ENCODE data around the gene CKMT1B. TPM values are rescaled to one million over a fixed set of nuclear protein-coding genes. Genes with fewer than 3 reads are reported as not detected.
"Not testable (repeated sequence)": the region's sequence is repeated elsewhere in the genome, so short reads cannot be mapped to it uniquely, and the experiment has no call there.

CKMT1B gene
- total RNA-seq, 4 donors from 2014 or later = 6.4 to 7.8 TPM; not detected in 2

DNA sequence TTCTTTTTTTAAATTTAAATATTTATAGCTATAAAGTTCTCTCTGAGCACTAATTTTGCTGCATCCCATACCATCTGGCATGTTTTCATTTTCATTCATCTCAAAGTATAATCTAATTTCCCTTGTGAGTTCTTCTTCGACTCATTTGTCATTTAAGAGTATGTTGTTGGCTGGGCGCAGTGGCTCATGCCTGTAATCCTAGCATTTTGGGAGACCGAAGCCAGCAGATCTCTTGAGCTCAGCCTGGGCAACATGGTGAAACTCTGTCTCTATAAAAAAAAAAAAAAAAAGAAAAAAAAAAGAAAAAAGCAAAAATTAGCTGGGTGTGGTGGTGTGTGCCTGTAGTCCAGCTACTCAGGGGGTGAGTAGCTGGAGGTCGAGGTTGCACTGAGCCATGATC is 41.6 kb upstream of the CKMT1B start:
- peaks cover 0 to 60% of the 10 kb centered on the region in 2 donors for H3K36me3 ChIP-seq
- H3K4me3 ChIP-seq = no peak overlapping the region
- no peaks in the 10 kb centered on the region for H3K4me1 ChIP-seq
- H3K9me3 ChIP-seq = no peaks in the 10 kb centered on the region
- TF ChIP-seq, protein P1, sequence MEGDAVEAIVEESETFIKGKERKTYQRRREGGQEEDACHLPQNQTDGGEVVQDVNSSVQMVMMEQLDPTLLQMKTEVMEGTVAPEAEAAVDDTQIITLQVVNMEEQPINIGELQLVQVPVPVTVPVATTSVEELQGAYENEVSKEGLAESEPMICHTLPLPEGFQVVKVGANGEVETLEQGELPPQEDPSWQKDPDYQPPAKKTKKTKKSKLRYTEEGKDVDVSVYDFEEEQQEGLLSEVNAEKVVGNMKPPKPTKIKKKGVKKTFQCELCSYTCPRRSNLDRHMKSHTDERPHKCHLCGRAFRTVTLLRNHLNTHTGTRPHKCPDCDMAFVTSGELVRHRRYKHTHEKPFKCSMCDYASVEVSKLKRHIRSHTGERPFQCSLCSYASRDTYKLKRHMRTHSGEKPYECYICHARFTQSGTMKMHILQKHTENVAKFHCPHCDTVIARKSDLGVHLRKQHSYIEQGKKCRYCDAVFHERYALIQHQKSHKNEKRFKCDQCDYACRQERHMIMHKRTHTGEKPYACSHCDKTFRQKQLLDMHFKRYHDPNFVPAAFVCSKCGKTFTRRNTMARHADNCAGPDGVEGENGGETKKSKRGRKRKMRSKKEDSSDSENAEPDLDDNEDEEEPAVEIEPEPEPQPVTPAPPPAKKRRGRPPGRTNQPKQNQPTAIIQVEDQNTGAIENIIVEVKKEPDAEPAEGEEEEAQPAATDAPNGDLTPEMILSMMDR (IDR thresholded peaks at IDR 0.05) = no peak
- TF ChIP-seq EP300 (IDR thresholded peaks at IDR 0.05) = no peak
- TF ChIP-seq POLR2AphosphoS5 (IDR thresholded peaks at IDR 0.05) = no peak
- TF ChIP-seq POLR2A (IDR thresholded peaks at IDR 0.05) = no peak
- WGBS, 2 donors (ENCODE audit: low coverage in 1 of 2) = 40 to 80% methylated on average over 1 of the region's 4 CpGs
- no peaks in the 10 kb centered on the region for H3K27me3 ChIP-seq
- H3K27ac ChIP-seq = no peak overlapping the region
- ATAC-seq = no peak

DNA sequence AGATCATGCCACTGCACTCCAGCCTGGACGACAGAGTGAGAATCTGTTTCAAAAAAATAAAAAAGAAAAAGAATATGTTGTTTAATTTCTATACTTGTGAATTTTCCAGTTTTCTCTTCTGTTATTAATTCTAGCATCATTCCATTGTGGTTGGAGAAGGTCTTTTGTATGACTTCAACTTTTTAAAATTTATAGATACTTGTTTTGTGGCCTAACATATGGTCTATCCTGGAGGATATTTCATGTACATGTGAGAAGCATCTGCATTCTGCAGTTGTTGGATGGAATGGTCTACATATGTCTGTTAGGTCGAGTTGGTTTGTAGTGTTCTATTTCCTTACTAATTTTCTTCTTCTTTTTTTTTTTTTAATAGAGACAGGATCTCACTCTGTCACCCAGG is 40.8 kb upstream of the CKMT1B start:
- Histone ChIP-seq H3K27me3 (no peaks in the 10 kb centered on the region), H3K36me3 (peaks cover 0 to 58% of the 10 kb centered on the region in 2 donors), H3K4me1 (no peaks in the 10 kb centered on the region), H3K9me3 (no peaks in the 10 kb centered on the region), H3K27ac (no peak overlapping the region), H3K4me3 (no peak overlapping the region)
- no peak for ATAC-seq
- TF ChIP-seq POLR2AphosphoS5 (IDR thresholded peaks at IDR 0.05) (no peak), EP300 (IDR thresholded peaks at IDR 0.05) (no peak), POLR2A (IDR thresholded peaks at IDR 0.05) (no peak)
- TF ChIP-seq, protein P1 (IDR thresholded peaks at IDR 0.05) = no peak
- 67 to 81% methylated on average over 2 of the region's 2 CpGs for WGBS, 2 donors (ENCODE audit: low coverage in 1 of 2)

DNA sequence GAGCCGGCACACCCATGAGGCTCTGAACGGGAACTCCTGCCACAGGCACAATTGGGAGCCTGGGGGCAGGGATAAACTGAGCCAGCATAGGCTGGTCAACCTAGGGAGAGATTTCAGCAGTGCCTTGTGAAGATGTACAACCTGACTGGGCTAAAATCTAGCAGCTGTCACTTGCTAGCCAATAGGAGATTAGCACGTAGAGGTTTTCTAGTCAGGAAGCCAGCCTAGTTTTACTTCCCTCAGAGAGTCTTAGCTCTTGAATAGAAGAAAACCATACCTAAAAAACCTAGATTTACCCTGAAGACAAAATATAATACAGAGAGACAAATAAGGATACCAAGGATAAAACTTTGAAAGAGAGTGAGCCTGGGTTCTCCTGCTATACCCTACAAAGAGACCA is 31.1 kb upstream of the CKMT1B start:
- H3K27ac ChIP-seq, H3K27me3 ChIP-seq, ATAC-seq, H3K9me3 ChIP-seq, H3K4me1 ChIP-seq, H3K4me3 ChIP-seq: not testable (repeated sequence)
- H3K36me3 ChIP-seq = peaks cover 0 to 14% of the 10 kb centered on the region in 2 donors
- WGBS, 2 donors (ENCODE audit: low coverage in 1 of 2) = no CpG with 5 or more reads among the region's 3 CpGs

DNA sequence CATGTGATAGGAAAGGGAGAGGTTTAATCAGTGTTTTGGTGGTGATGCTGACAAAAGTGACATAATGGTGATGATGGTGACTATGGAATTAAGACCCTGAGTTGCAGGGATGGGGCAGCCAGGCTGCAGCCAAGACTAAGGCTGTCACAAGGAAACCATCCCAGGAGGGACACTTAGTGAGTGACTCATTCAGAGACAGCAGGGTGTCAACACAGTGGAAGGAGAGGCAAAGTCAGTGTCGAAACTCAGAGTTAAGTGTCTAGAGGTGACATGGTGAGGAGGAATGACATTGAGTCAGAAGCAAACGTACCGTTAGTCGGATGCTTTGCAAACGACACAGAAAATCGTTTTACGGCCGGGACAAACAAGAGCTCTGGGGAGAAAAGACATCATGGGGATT is 30.0 kb upstream of the CKMT1B start:
- not testable (repeated sequence) for H3K4me3 ChIP-seq, H3K4me1 ChIP-seq, ATAC-seq, H3K36me3 ChIP-seq, H3K27me3 ChIP-seq, H3K9me3 ChIP-seq, H3K27ac ChIP-seq
- no CpG with 5 or more reads among the region's 8 CpGs for WGBS, 2 donors (ENCODE audit: low coverage in 1 of 2)

DNA sequence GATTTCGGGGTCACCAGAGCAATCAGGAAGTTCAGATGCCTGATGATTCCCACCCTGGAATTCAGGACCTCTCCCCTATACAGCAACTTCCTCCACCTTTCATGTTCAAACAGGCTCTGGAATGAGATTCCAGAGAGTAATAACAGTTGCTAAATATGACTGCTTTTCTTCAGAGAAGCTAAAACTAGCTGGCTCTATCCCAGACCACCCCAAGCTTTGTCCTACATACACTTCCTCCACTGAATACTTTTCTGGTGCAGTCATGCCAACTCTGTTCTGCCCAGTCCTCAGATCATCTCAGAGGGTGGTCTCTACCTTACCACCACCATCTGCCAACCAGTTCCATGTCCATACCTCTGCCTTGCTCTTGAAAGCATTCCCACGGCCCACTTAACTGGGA is 27.2 kb upstream of the CKMT1B start:
- not testable (repeated sequence) for H3K36me3 ChIP-seq, ATAC-seq, H3K27me3 ChIP-seq, H3K4me1 ChIP-seq, H3K9me3 ChIP-seq, H3K4me3 ChIP-seq, H3K27ac ChIP-seq
- WGBS, 2 donors (ENCODE audit: low coverage in 1 of 2) = no CpG with 5 or more reads among the region's 2 CpGs

GRCh38 chr15:43574607-43575006 is 19.2 kb upstream of the CKMT1B start:
- not testable (repeated sequence) for H3K9me3 ChIP-seq, H3K36me3 ChIP-seq, H3K27me3 ChIP-seq, H3K27ac ChIP-seq, H3K4me3 ChIP-seq, H3K4me1 ChIP-seq, ATAC-seq
- no CpG with 5 or more reads among the region's 1 CpG for WGBS, 2 donors (ENCODE audit: low coverage in 1 of 2)

DNA sequence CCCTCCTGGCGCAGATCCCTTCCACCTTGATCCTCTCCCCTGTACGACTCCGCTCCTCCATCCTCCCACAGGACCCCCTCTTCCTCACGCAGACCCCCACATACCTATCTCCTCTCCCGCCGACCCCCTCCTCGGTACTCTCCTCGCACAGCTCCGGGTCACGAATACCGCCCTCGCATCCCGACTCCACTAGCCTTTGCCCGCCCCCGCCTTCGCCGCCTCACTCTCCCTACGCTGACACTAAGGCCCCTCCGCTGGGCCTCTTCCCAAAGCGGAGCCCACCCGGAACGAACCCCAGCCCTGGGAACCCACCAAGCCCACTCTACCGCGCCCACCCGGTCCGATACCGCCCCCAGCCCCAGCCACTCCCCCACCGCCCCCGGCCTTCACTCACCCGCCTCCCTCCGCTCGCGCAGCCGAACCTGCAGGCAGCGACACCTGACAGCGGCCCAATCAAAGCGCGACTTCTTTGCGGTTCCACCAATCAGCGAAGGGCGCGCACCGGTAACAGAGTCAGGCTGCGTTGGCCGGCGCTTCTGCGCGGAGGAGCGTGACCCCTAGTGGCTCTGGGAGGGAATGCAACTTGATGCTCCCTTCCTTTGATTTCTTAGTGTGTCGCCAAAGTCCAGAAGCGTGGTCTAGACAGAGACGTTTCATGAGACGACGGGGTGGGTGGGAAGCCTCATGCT is 3.9 kb upstream of the CKMT1B start, which contains the start of gene PPIP5K1:
Gene PPIP5K1 (minus strand): TSS at position 431 of the 689 bp plus-strand sequence. CDS start 5,704 bp downstream, outside the sequence.
- H3K4me1 ChIP-seq, H3K4me3 ChIP-seq, H3K27me3 ChIP-seq, H3K9me3 ChIP-seq, H3K27ac ChIP-seq, H3K36me3 ChIP-seq: not testable (repeated sequence)
- peak; percentile 99 for ATAC-seq
- WGBS, 2 donors (ENCODE audit: low coverage in 1 of 2) = no CpG with 5 or more reads among the region's 54 CpGs

DNA sequence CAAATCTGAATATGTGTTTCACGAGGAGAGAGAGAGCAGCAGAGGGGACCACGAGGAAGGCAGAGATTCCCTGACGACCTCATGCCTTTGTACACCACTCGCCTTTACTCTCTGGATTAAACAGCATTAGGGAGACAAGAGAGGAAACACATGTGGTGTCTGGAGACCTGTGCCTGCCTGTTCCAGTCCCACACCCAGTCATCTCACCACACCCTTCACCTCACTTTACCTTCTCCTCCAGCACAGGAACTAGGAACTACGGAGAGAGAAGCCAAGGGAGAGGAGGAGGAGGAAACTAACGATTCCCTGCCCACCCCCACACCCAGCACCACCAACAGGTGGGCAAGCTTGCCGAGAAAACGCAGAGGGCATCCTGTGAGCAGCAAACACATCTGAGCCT is 986 bp upstream of the CKMT1B start:
- ATAC-seq, H3K4me3 ChIP-seq, H3K27me3 ChIP-seq, H3K4me1 ChIP-seq, H3K27ac ChIP-seq, H3K9me3 ChIP-seq, H3K36me3 ChIP-seq: not testable (repeated sequence)
- 8% methylated on average over 2 of the region's 8 CpGs; no CpG with 5 or more reads in 1 of the 2 donors for WGBS, 2 donors (ENCODE audit: low coverage in 1 of 2)

- H3K4me3 ChIP-seq, H3K4me1 ChIP-seq, H3K36me3 ChIP-seq, H3K27me3 ChIP-seq, H3K9me3 ChIP-seq, H3K27ac ChIP-seq, ATAC-seq: not testable (repeated sequence)
- 55 to 73% methylated on average over 2 to 4 of the region's 6 CpGs for WGBS, 2 donors (ENCODE audit: low coverage in 1 of 2)
Observed at GRCh38 chr15:43599131-43599530, 5.3 kb downstream of the CKMT1B start.

DNA sequence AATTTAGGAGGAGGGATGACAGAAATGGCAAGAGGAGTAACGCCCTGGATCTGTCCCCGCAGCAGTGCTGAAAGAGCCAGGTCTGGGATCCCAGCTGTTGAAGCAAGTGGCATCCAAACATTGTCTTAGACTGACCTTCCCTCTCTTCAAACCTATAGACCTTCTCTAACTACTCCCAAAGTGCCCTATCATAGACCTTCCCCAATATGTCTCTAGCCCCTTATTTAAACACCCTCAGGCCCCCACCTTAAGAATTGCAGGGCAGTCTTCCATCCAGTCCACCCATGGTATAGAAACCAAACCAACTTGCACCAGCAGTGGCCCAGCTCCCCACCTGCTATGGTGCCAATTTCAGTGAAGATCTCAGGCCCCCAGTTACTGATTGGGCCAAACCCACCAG is 6.4 kb downstream of the CKMT1B start:
- H3K27me3 ChIP-seq, H3K36me3 ChIP-seq, H3K9me3 ChIP-seq, H3K4me3 ChIP-seq, H3K27ac ChIP-seq, H3K4me1 ChIP-seq, ATAC-seq: not testable (repeated sequence)
- no CpG with 5 or more reads among the region's 2 CpGs for WGBS, 2 donors (ENCODE audit: low coverage in 1 of 2)

GRCh38 chr15:43602233-43602632 is 8.4 kb downstream of the CKMT1B start:
- H3K4me1 ChIP-seq, H3K27me3 ChIP-seq, H3K36me3 ChIP-seq, H3K4me3 ChIP-seq, ATAC-seq, H3K9me3 ChIP-seq, H3K27ac ChIP-seq: not testable (repeated sequence)
- WGBS, 2 donors (ENCODE audit: low coverage in 1 of 2) = 65 to 67% methylated on average over 2 of the region's 6 CpGs
